Neural cell (in vitro differentiated cells): ENCODE data around the gene GAN. TPM values are rescaled to one million over a fixed set of nuclear protein-coding genes. Genes with fewer than 3 reads are reported as not detected.

Source experiments
- H2AFZ ChIP-seq: fragments of 200-600, 300-800 bp; sonication (generic), shearing (Covaris generic); 2 replicates; pipeline ENCODE4 v1.6.0; 2014; ENCODE audit warnings: low read depth, mild to moderate bottlenecking, antibody characterized with exemption, low read length, moderate library complexity
- H3F3A ChIP-seq: fragments of 200-600 bp; shearing (Covaris generic); 2 replicates; pipeline ENCODE4 v1.6.1; 2016; ENCODE audit warnings: mild to moderate bottlenecking, moderate library complexity, mixed read lengths, antibody characterized with exemption, low read length; ENCODE audit not compliant: insufficient read depth, poor library complexity, severe bottlenecking
- H3K27ac ChIP-seq: fragments of 200-600, 300-800 bp; sonication (generic), shearing (Covaris generic); 2 replicates; pipeline ENCODE4 v1.5.1; 2014; ENCODE audit warnings: mild to moderate bottlenecking, low read length, moderate library complexity
- H3K27me3 ChIP-seq: fragments of 300-800, 200-600 bp; sonication (generic), shearing (Covaris generic); 2 replicates; pipeline ENCODE4 v1.6.0; 2014; ENCODE audit warnings: mild to moderate bottlenecking, low read depth, low read length, moderate library complexity; ENCODE audit not compliant: insufficient read depth
- H3K36me3 ChIP-seq: fragments of 300-800, 200-600 bp; sonication (generic), shearing (Covaris generic); 2 replicates; pipeline ENCODE4 v1.5.1; 2014; ENCODE audit warnings: mild to moderate bottlenecking, antibody characterized with exemption, low read length, moderate library complexity; ENCODE audit not compliant: insufficient read depth
- H3K4me2 ChIP-seq: fragments of 300-800, 200-600 bp; sonication (generic), shearing (Covaris generic); 2 replicates; pipeline ENCODE4 v1.6.0; 2014; ENCODE audit warnings: mild to moderate bottlenecking, low read length
- H3K4me3 ChIP-seq: fragments of 300-800, 200-600 bp; sonication (generic), shearing (Covaris generic); 2 replicates; pipeline ENCODE4 v1.5.1; 2014; ENCODE audit warnings: mild to moderate bottlenecking, low read length, moderate library complexity
- H3K79me2 ChIP-seq: fragments of 200-600 bp; shearing (Covaris generic); replicated peaks from 2 replicates; pipeline ENCODE4 v1.6.0; 2014; ENCODE audit warnings: mild to moderate bottlenecking, low read length, moderate library complexity; ENCODE audit not compliant: insufficient read depth
- H3K9ac ChIP-seq: fragments of 300-800, 200-600 bp; sonication (generic), shearing (Covaris generic); 2 replicates; pipeline ENCODE4 v1.6.1; 2016; ENCODE audit warnings: mild to moderate bottlenecking, low read length, mixed read lengths
- H3K9me2 ChIP-seq: fragments of 200-600 bp; shearing (Covaris generic); 2 replicates; pipeline ENCODE4 v1.6.1; 2016; ENCODE audit warnings: mild to moderate bottlenecking, low read length, mixed read lengths; ENCODE audit not compliant: insufficient read depth
- H3K9me3 ChIP-seq: fragments of 200-600, 300-800 bp; sonication (generic), shearing (Covaris generic); 2 replicates; pipeline ENCODE4 v1.6.1; 2016; ENCODE audit warnings: mild to moderate bottlenecking, mixed run types, low read length, moderate library complexity, mixed read lengths
- H4K20me1 ChIP-seq: fragments of 200-600 bp; shearing (Covaris generic); 2 replicates; pipeline ENCODE4 v1.6.1; 2016; ENCODE audit warnings: mild to moderate bottlenecking, mixed run types; ENCODE audit not compliant: insufficient read depth
- CTCF ChIP-seq: fragments of 450-650 bp; IDR thresholded peaks from 2 replicates; pipeline ENCODE4 v1.5.1; 2014; ENCODE audit warnings: antibody characterized with exemption, mild to moderate bottlenecking, moderate library complexity; ENCODE audit not compliant: poor library complexity, severe bottlenecking
- EP300 ChIP-seq: fragments of 450-650 bp; conservative IDR thresholded peaks from 2 replicates; pipeline ENCODE4 v1.6.1; 2014; ENCODE audit warnings: antibody characterized with exemption, mild to moderate bottlenecking, moderate library complexity; ENCODE audit not compliant: poor library complexity, severe bottlenecking
- EZH2 ChIP-seq: fragments of 200-600, 300-800 bp; shearing (Covaris generic), sonication (generic); IDR thresholded peaks from 2 replicates; pipeline ENCODE4 v1.6.1; 2014; ENCODE audit warnings: antibody characterized with exemption, low read length, borderline replicate concordance, mild to moderate bottlenecking; ENCODE audit not compliant: insufficient read depth, poor library complexity, severe bottlenecking
- MXI1 ChIP-seq: fragments of 450-650 bp; conservative IDR thresholded peaks from 2 replicates; pipeline ENCODE4 v1.6.1; 2014; ENCODE audit warnings: antibody characterized with exemption, mild to moderate bottlenecking; ENCODE audit not compliant: poor library complexity, severe bottlenecking
- POLR2AphosphoS5 ChIP-seq: IDR thresholded peaks from 2 replicates; pipeline ENCODE4 v1.6.1; 2012
- RAD21 ChIP-seq: fragments of 450-650 bp; conservative IDR thresholded peaks from 2 replicates; pipeline ENCODE4 v1.6.1; 2014; ENCODE audit warnings: antibody characterized with exemption, mild to moderate bottlenecking, moderate library complexity
- REST ChIP-seq: IDR thresholded peaks from 2 replicates; pipeline ENCODE4 v1.6.1; 2012; ENCODE audit warnings: borderline replicate concordance
- SMC3 ChIP-seq: fragments of 450-650 bp; conservative IDR thresholded peaks from 2 replicates; pipeline ENCODE4 v1.6.1; 2014; ENCODE audit warnings: antibody characterized with exemption, mild to moderate bottlenecking, moderate library complexity; ENCODE audit not compliant: poor library complexity
- TAF1 ChIP-seq: IDR thresholded peaks from 2 replicates; pipeline ENCODE4 v1.6.1; 2012; ENCODE audit warnings: low read depth
- polyA plus RNA-seq: library from polyadenylated mRNA; depleted of rRNA; stranded (reverse); fragments of >200 nt; gene quantifications from 2 replicates; pipeline ENCODE4 v1.2.3, GENCODE V29; 2014

GAN gene
- polyA plus RNA-seq, 1 donor from 2014 or later = 9.1 TPM

- Histone ChIP-seq H3F3A (no peaks in the 10 kb centered on the region), H2AFZ (no peak overlapping the region), H4K20me1 (no peaks in the 10 kb centered on the region), H3K27ac (no peak overlapping the region), H3K4me3 (no peak overlapping the region), H3K9ac (no peak overlapping the region), H3K79me2 (no peaks in the 10 kb centered on the region), H3K36me3 (no peaks in the 10 kb centered on the region), H3K9me3 (no peaks in the 10 kb centered on the region), H3K27me3 (no peaks in the 10 kb centered on the region), H3K9me2 (no peaks in the 10 kb centered on the region), H3K4me2 (no peak overlapping the region)
- TF ChIP-seq EZH2 = no peak
- no peak for TF ChIP-seq CTCF
- TF ChIP-seq TAF1 = no peak
- no peak for TF ChIP-seq MXI1
Measured at GRCh38 chr16:81380932-81381331, 66.2 kb downstream of the GAN start.

GRCh38 chr16:81384006-81384405, 69.2 kb downstream of the GAN start:
- H3K36me3 ChIP-seq = no peaks in the 10 kb centered on the region
- H3K9me2 ChIP-seq = no peaks in the 10 kb centered on the region
- H3K79me2 ChIP-seq = no peaks in the 10 kb centered on the region
- no peaks in the 10 kb centered on the region for H3F3A ChIP-seq
- H3K27ac ChIP-seq = no peak overlapping the region
- no peak overlapping the region for H3K4me3 ChIP-seq
- no peak overlapping the region for H3K4me2 ChIP-seq
- no peaks in the 10 kb centered on the region for H3K27me3 ChIP-seq
- TF ChIP-seq EP300 = no peak
- no peak for TF ChIP-seq MXI1
- no peak for TF ChIP-seq TAF1
- no peak for TF ChIP-seq EZH2
- TF ChIP-seq RAD21 = no peak
- TF ChIP-seq REST = no peak
- TF ChIP-seq CTCF = no peak
- TF ChIP-seq POLR2AphosphoS5 = no peak
- TF ChIP-seq SMC3 = no peak
- H3K9ac ChIP-seq = no peak overlapping the region
- no peak overlapping the region for H2AFZ ChIP-seq
- peaks cover 3% of the 10 kb centered on the region for H3K9me3 ChIP-seq
- H4K20me1 ChIP-seq = no peaks in the 10 kb centered on the region
